Fibroblast of mammary gland (primary cell): Measurements from ENCODE around the gene SMIM28.
A peak's percentile ranks its signal among the peaks of the same experiment; 100 is the strongest.
"Not testable (repeated sequence)": the region's sequence is repeated elsewhere in the genome, so short reads cannot be mapped to it uniquely, and the experiment has no call there.

Experiments
- DNase-seq: peaks from one replicate; pipeline ENCODE4 v3.0.0-alpha.2; 2010; ENCODE audit warnings: low read depth
- H3K4me3 ChIP-seq: 2 replicates; pipeline ENCODE4 v1.5.1; 2011; ENCODE audit warnings: low read depth, mild to moderate bottlenecking, low read length, moderate library complexity; ENCODE audit not compliant: control insufficient read depth
- CTCF ChIP-seq: conservative IDR thresholded peaks from 2 replicates; pipeline ENCODE4 v1.5.1; 2011; ENCODE audit warnings: low read depth, low read length, inconsistent platforms; ENCODE audit not compliant: control insufficient read depth, insufficient read depth

The SMIM28 gene

DNA sequence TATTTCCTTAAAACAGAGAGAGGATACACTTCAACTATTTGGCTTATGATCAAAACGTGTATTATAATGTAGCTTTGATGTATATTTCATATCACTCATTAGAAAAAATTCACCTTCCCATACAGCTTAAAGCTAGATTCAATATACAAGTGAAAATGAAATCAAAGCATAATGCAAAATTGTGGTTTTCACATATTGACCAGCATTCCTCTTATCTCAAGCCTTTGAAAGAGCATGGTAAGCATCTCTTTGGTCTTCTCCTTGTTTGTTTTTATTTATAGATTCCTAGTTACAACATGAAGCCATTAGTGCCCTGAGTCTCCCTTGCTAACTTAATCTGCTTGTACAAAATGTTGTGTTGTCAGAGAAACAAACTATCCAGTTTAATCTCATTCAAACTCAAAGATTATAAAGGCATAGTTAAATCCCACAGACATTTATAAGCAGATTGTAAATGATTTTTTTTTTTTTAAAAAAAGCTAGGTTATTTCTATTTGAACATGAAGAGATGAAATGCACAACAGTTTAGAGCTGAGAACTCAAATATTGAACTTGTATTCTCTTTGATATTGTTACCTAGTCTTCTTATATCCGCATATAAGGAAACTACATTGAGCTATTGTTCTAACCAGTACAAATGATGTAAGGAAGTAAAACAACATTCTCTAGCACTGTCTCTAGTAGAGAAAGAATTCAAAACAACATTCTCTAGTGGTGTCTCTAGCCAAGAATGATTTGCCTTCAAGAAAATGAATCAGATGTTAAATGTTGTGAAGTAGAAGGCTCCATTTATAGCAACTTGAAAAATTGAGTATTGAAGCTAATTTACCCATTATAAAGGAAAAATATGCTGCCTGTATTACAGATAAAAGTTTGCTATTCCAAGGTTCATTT lies 31.2 kb upstream of the SMIM28 start:
- H3K4me3 ChIP-seq: no peak overlapping the region
- DNase-seq: peak; percentile 22
- TF ChIP-seq CTCF: no peak

GRCh38 chr6:138347864-138348263 lies 29.8 kb upstream of the SMIM28 start:
- TF ChIP-seq CTCF: no peak

GRCh38 chr6:138349891-138350290 lies 27.8 kb upstream of the SMIM28 start:
- TF ChIP-seq CTCF: no peak
- H3K4me3 ChIP-seq: no peak overlapping the region
- no peak for DNase-seq

More at GRCh38 chr6:138347864-138348263, 29.8 kb upstream of the SMIM28 start:
- no peak overlapping the region for H3K4me3 ChIP-seq
- no peak for DNase-seq

- no peak for TF ChIP-seq CTCF
Observed at GRCh38 chr6:138357928-138358327, 19.8 kb upstream of the SMIM28 start.

DNA sequence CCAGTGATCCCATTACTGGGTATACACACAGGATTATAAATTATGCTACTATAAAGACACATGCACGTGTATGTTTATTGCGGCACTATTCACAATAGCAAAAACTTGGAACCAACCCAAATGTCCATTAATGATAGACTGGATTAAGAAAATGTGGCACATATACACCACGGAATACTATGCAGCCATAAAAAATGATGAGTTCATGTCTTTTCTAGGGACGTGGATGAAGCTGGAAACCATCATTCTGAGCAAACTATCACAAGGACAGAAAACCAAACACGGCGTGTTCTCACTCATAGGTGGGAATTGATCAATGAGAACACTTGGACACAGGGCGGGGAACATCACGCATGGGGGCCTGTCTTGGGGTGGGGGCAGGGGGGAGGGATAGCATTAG lies 9.0 kb upstream of the SMIM28 start:
- H3K4me3 ChIP-seq, DNase-seq: not testable (repeated sequence)

More at GRCh38 chr6:138357928-138358327, 19.8 kb upstream of the SMIM28 start:
- H3K4me3 ChIP-seq: no peak overlapping the region
- DNase-seq: no peak

GRCh38 chr6:138370631-138371451 lies 6.9 kb upstream of the SMIM28 start:
- TF ChIP-seq CTCF: no peak
- no peak overlapping the region for H3K4me3 ChIP-seq
- DNase-seq: no peak

DNA sequence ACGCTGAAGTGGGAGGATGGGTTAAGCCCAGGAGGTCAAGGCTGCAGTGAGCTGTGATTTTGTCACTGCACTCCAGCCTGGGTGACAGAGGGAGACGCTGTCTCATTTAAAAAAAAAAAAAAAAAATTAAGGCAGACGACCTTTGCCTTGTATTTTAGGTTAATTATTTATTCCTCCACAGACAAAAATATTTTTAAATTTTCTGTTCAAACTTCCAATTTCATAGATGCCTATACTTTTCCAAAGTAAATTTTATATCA lies 6.3 kb upstream of the SMIM28 start:
- DNase-seq: no peak

More for the DNA sequence above, 6.3 kb upstream of the SMIM28 start:
- TF ChIP-seq CTCF: no peak
- H3K4me3 ChIP-seq: no peak overlapping the region
